ENCODE data around the gene SLC20A1. TPM values are rescaled to one million over a fixed set of nuclear protein-coding genes. Genes with fewer than 3 reads are reported as not detected.

SLC20A1 gene
- total and polyA plus RNA-seq, 4 donors, result 26.2 to 51.4 (median 38.6) TPM

- H3K36me3 ChIP-seq (ENCODE audit: control insufficient read depth in 4 of 4, insufficient read depth in 4 of 4, low read length in 4 of 4), result no peaks in the 10 kb centered on the region
- H3K27ac ChIP-seq (ENCODE audit: low read depth in 1 of 2, low read length in 1 of 2), result no peak overlapping the region
- peaks cover 0 to 2% (median 0%) of the 10 kb centered on the region in 3 donors for H3K27me3 ChIP-seq (ENCODE audit: control insufficient read depth in 3 of 3, insufficient read depth in 3 of 3, low read length in 2 of 3)
- TF ChIP-seq CTCF (IDR thresholded peaks at IDR 0.05; ENCODE audit: control extremely low read depth, extremely low read depth), result no peak
- WGBS, 2 donors, result 94 to 96% methylated on average over 6 of the region's 6 CpGs
- no peak overlapping the region for H3K9ac ChIP-seq (ENCODE audit: insufficient read depth in 1 of 2, low read length in 2 of 2)
- no peaks in the 10 kb centered on the region for H3K9me3 ChIP-seq (ENCODE audit: control insufficient read depth in 4 of 4, insufficient read depth in 3 of 4, low read length in 3 of 4)
- no peak for ATAC-seq (ENCODE audit: insufficient read depth, low FRiP score)
- H3K4me1 ChIP-seq (ENCODE audit: control insufficient read depth in 5 of 5, insufficient read depth in 5 of 5, low read length in 5 of 5), result peaks cover 0 to 25% (median 5%) of the 10 kb centered on the region in 5 donors
- no peak overlapping the region for H3K4me3 ChIP-seq
- DNase-seq, result no peak
These were observed 16.5 kb upstream of the SLC20A1 start for GRCh38 chr2:112629224-112629623.

DNA sequence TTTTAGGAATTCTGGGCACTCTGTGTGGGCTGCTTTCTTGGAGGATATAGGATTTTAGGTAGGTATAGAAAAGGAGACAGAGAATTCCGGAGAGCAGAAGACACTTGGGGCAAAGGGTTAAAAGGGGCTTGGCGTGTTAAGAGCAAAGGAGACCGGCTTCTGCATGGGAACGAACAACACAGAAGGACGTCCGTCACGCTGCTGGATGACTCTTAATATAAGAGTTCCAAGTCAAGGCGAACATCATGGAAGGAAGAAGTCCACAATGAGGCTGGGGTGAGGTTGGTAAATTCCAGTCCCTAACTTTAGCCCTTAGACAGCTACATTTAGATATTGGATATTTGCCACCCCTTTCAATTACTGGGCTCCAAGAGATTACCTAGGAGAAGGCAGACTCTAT, 15.9 kb upstream of the SLC20A1 start:
- Histone ChIP-seq H3K4me1 (ENCODE audit: control insufficient read depth in 5 of 5, insufficient read depth in 5 of 5, low read length in 5 of 5) (peaks cover 0 to 25% (median 5%) of the 10 kb centered on the region in 5 donors), H3K9me3 (ENCODE audit: control insufficient read depth in 4 of 4, insufficient read depth in 3 of 4, low read length in 3 of 4) (no peaks in the 10 kb centered on the region), H3K27ac (ENCODE audit: low read depth in 1 of 2, low read length in 1 of 2) (no peak overlapping the region), H3K36me3 (ENCODE audit: control insufficient read depth in 4 of 4, insufficient read depth in 4 of 4, low read length in 4 of 4) (no peaks in the 10 kb centered on the region), H3K9ac (ENCODE audit: insufficient read depth in 1 of 2, low read length in 2 of 2) (no peak overlapping the region), H3K27me3 (ENCODE audit: control insufficient read depth in 3 of 3, insufficient read depth in 3 of 3, low read length in 2 of 3) (peaks cover 0 to 2% (median 0%) of the 10 kb centered on the region in 3 donors), H3K4me3 (no peak overlapping the region)
- ATAC-seq (ENCODE audit: insufficient read depth, low FRiP score) (no peak), DNase-seq (no peak)
- WGBS, 2 donors, result 70 to 89% methylated on average over 8 of the region's 8 CpGs
- no peak for TF ChIP-seq CTCF (IDR thresholded peaks at IDR 0.05; ENCODE audit: control extremely low read depth, extremely low read depth)

DNA sequence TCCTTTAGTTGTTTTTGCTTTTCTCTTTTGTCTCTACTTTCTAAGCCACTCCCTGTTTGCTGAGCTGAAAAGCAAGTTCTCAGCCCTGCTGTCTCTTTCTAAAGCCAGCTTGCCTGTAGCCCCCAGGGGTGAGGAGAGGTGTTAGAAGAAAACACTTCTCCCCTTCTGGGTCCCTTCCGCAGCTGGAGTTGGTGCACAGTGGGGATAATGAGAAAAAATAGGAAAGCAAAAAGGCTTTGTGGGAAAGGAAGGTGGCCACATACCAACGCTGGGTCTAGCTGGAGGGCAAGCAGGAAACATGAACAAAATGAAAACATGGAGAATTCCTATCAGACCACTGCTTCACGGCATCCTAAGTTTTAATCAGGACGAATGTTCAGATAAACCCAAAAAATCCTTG, 15.5 kb upstream of the SLC20A1 start:
- H3K27ac ChIP-seq (ENCODE audit: low read depth in 1 of 2, low read length in 1 of 2), result no peak overlapping the region
- H3K36me3 ChIP-seq (ENCODE audit: control insufficient read depth in 4 of 4, insufficient read depth in 4 of 4, low read length in 4 of 4), result no peaks in the 10 kb centered on the region
- ATAC-seq (ENCODE audit: insufficient read depth, low FRiP score) (no peak), DNase-seq (no peak)
- H3K4me1 ChIP-seq (ENCODE audit: control insufficient read depth in 5 of 5, insufficient read depth in 5 of 5, low read length in 5 of 5), result peaks cover 0 to 25% (median 5%) of the 10 kb centered on the region in 5 donors
- H3K9ac ChIP-seq (ENCODE audit: insufficient read depth in 1 of 2, low read length in 2 of 2), result no peak overlapping the region
- no peaks in the 10 kb centered on the region for H3K9me3 ChIP-seq (ENCODE audit: control insufficient read depth in 4 of 4, insufficient read depth in 3 of 4, low read length in 3 of 4)
- WGBS, 2 donors, result 57 to 64% methylated on average over 4 of the region's 4 CpGs
- H3K27me3 ChIP-seq (ENCODE audit: control insufficient read depth in 3 of 3, insufficient read depth in 3 of 3, low read length in 2 of 3), result peaks cover 0 to 2% (median 0%) of the 10 kb centered on the region in 3 donors
- H3K4me3 ChIP-seq, result no peak overlapping the region
- TF ChIP-seq CTCF (IDR thresholded peaks at IDR 0.05; ENCODE audit: control extremely low read depth, extremely low read depth), result no peak

- no peaks in the 10 kb centered on the region for H3K9me3 ChIP-seq (ENCODE audit: control insufficient read depth in 4 of 4, insufficient read depth in 3 of 4, low read length in 3 of 4)
These were observed 12.0 kb upstream of the SLC20A1 start for GRCh38 chr2:112633708-112634107.

More at GRCh38 chr2:112633708-112634107, 12.0 kb upstream of the SLC20A1 start:
- Histone ChIP-seq H3K4me1 (ENCODE audit: control insufficient read depth in 5 of 5, insufficient read depth in 5 of 5, low read length in 5 of 5) (peaks cover 0 to 21% (median 5%) of the 10 kb centered on the region in 5 donors), H3K27me3 (ENCODE audit: control insufficient read depth in 3 of 3, insufficient read depth in 3 of 3, low read length in 2 of 3) (peaks cover 0 to 2% (median 0%) of the 10 kb centered on the region in 3 donors), H3K27ac (ENCODE audit: low read depth in 1 of 2, low read length in 1 of 2) (no peak overlapping the region), H3K36me3 (ENCODE audit: control insufficient read depth in 4 of 4, insufficient read depth in 4 of 4, low read length in 4 of 4) (no peaks in the 10 kb centered on the region), H3K4me3 (no peak overlapping the region), H3K9ac (ENCODE audit: insufficient read depth in 1 of 2, low read length in 2 of 2) (no peak overlapping the region)
- no peak for ATAC-seq (ENCODE audit: insufficient read depth, low FRiP score)
- DNase-seq, result no peak
- 87 to 92% methylated on average over 5 of the region's 5 CpGs for WGBS, 2 donors
- TF ChIP-seq CTCF (IDR thresholded peaks at IDR 0.05; ENCODE audit: control extremely low read depth, extremely low read depth), result no peak
